Adrenal gland (tissue), 12 donors: ENCODE data around the gene AIF1. TPM values are rescaled to one million over a fixed set of nuclear protein-coding genes. Genes with fewer than 3 reads are reported as not detected.

Source experiments
- DNase-seq, 7 donors: peaks; one replicate each; pipeline ENCODE4 v3.0.0-alpha.2; 2019 to 2020
- H3K27ac ChIP-seq, 5 donors: fragments of 200-600 bp; sonication (generic) in 4 of 5; 1 replicate in 3 of 5; 2 replicates in 2 of 5; pipeline versions ENCODE4 v1.5.1 to v1.8.0; 2016 to 2020; ENCODE audit warnings: mild to moderate bottlenecking in 1 of 5
- H3K27me3 ChIP-seq: fragments of 200-600 bp; 2 replicates; pipeline ENCODE4 v1.8.0; 2021
- H3K36me3 ChIP-seq, 2 donors: fragments of 200-600 bp; replicated peaks in 1 of 2; 1 replicate in 1 of 2; 2 replicates in 1 of 2; pipeline versions ENCODE4 v1.5.1 to v1.8.0; 2018 to 2022
- H3K4me1 ChIP-seq, 2 donors: fragments of 200-600 bp; replicated peaks in 1 of 2; 1 replicate in 1 of 2; 2 replicates in 1 of 2; pipeline versions ENCODE4 v1.5.1 to v1.8.0; 2018 to 2021
- H3K4me3 ChIP-seq, 4 donors: fragments of 200-600 bp; sonication (generic) in 3 of 4; one replicate each; pipeline ENCODE4 v1.5.1; 2016 to 2018
- H3K9me3 ChIP-seq, 3 donors: fragments of 200-600 bp; sonication (generic) in 1 of 3; replicated peaks in 1 of 3; 1 replicate in 2 of 3; 2 replicates in 1 of 3; pipeline versions ENCODE4 v1.5.1 to v1.8.0; 2016 to 2021
- CTCF ChIP-seq, 6 experiments: fragments of 450-650 bp in 4 of 6; fragments of 200-600 bp in 2 of 6; sonication (generic) in 1 of 6; IDR thresholded peaks; 1 replicate in 5 of 6; 2 replicates in 1 of 6; pipeline versions ENCODE4 v1.5.1 to v1.8.0; 2016 to 2021; ENCODE audit warnings: antibody characterized with exemption in 6 of 6, mild to moderate bottlenecking in 2 of 6, moderate library complexity in 1 of 6
- POLR2A ChIP-seq, 2 donors: fragments of 450-650 bp; IDR thresholded peaks; one replicate each; pipeline ENCODE4 v1.6.1; 2017; ENCODE audit warnings: antibody characterized with exemption in 2 of 2, mild to moderate bottlenecking in 2 of 2, moderate library complexity in 1 of 2
- WGBS, 4 donors: extraction: QIAGEN DNeasy Blood & Tissue Kit in 2 of 4; methylation state at CpG; one replicate each; pipeline versions ENCODE4 v1.1.5 to v1.1.7; 2013 to 2017; 5-methylcytosine and 5-hydroxymethylcytosine counted together
- intact Hi-C, 2 donors: fragments of 100-400 bp; cut with DNase I; formaldehyde crosslinking; loops; one replicate each; pipeline versions ENCODE4 v1.14.1 to v1.15.0; 2022 to 2023
- polyA plus RNA-seq, 3 donors: library from polyadenylated mRNA; stranded (reverse); fragments of 200-250 nt in 2 of 3; fragments of 350-450 nt in 1 of 3; fragmentation: Illumina TruSeq in 1 of 3; extraction: RNeasy Lipid Tissue Mini Kit (QIAGEN cat#74804) in 1 of 3; gene quantifications; one replicate each; pipeline ENCODE4 v1.2.3, GENCODE V29; 2013 to 2014
- total RNA-seq, 9 donors: library from RNA; depleted of rRNA in 4 of 9; stranded (reverse); fragments of >200 nt in 4 of 9; fragments of 120-200 nt in 1 of 9; fragmentation: NEBNext Ultra II Directional in 1 of 9; extraction: Animal tissue kit (Norgen Biotek cat#: 25700) in 1 of 9; gene quantifications; one replicate each; pipeline versions ENCODE4 v1.1.0 to v1.2.4, GENCODE V29; 2013 to 2023
- donor health status: healthy with polysubstance abuse.
- donor health status: Bipolar disorder and iron deficiency.
- donor health status: DM: yes; HTN: yes; CAD: no.
- donor health status: DM: no; HTN: no; CAD: no.
- donor health status: DM: no; HTN: no; CAD: no.
- donor health status: DM: yes; HTN: yes; CAD: no.

The AIF1 gene
- total and polyA plus RNA-seq, 12 donors: 15.3 to 104 (median 66.3) TPM

- peaks cover 0 to 24% of the 10 kb centered on the region in 2 donors for H3K36me3 ChIP-seq
- H3K27ac ChIP-seq: peak within 1 kb of the TSS; percentile 73 to 97 (median 86)
- DNase-seq: peak; percentile 85 to 94 (median 88)
- 0% methylated on average over 24 to 52 of the region's 52 CpGs for WGBS, 4 donors
- intact Hi-C loops: no loop called here
- H3K27me3 ChIP-seq: no peaks in the 10 kb centered on the region
- peaks cover 20 to 45% of the 10 kb centered on the region in 2 donors for H3K4me1 ChIP-seq
- peak within 1 kb of the TSS in 3 of 4 donors; percentile 50 to 80 (median 54) for H3K4me3 ChIP-seq
- TF ChIP-seq CTCF (IDR thresholded peaks at IDR 0.05) (no peak), POLR2A (IDR thresholded peaks at IDR 0.05) (peak; percentile 87 to 88)
- H3K9me3 ChIP-seq: no peaks in the 10 kb centered on the region
Measured at GRCh38 chr6:31660381-31661261, 45.6 kb downstream of the AIF1 start, which contains the start of gene C6orf47. TSS of gene C6orf47 (minus strand) at chr6:31660778. CDS start at chr6:31659947, 831 bp downstream.

- Histone ChIP-seq H3K4me1 (peaks cover 20 to 47% of the 10 kb centered on the region in 2 donors), H3K36me3 (peaks cover 0 to 20% of the 10 kb centered on the region in 2 donors), H3K4me3 (peak overlapping the region in 1 of 4 donors; percentile 80), H3K27ac (peak overlapping the region; percentile 73 to 97 (median 86)), H3K9me3 (no peaks in the 10 kb centered on the region), H3K27me3 (no peaks in the 10 kb centered on the region)
- TF ChIP-seq POLR2A (IDR thresholded peaks at IDR 0.05): no peak
- TF ChIP-seq CTCF (IDR thresholded peaks at IDR 0.05): no peak
- WGBS, 4 donors: 64 to 71% (median 68%) methylated on average over 12 of the region's 12 CpGs
- DNase-seq: no peak
- intact Hi-C loops: no loop called here
Measured at GRCh38 chr6:31661262-31662123, 46.5 kb downstream of the AIF1 start.

- intact Hi-C loops: no loop called here
- Histone ChIP-seq H3K4me1 (peaks cover 20 to 54% of the 10 kb centered on the region in 2 donors), H3K4me3 (no peak overlapping the region), H3K27ac (no peak overlapping the region), H3K27me3 (no peaks in the 10 kb centered on the region), H3K36me3 (peaks cover 0 to 18% of the 10 kb centered on the region in 2 donors), H3K9me3 (no peaks in the 10 kb centered on the region)
- WGBS, 4 donors: 87 to 90% (median 88%) methylated on average over 10 to 12 of the region's 12 CpGs
- TF ChIP-seq CTCF (IDR thresholded peaks at IDR 0.05) (no peak), POLR2A (IDR thresholded peaks at IDR 0.05) (no peak)
- DNase-seq: no peak
Measured at GRCh38 chr6:31662124-31662723, 47.2 kb downstream of the AIF1 start.
